ENCODE data around the gene CELSR2.

GRCh38 chr1:109210058-109210457 lies 39.3 kb upstream of the CELSR2 start:
- TF ChIP-seq ZC3H11A (IDR thresholded peaks at IDR 0.05) (no peak), CTCF (IDR thresholded peaks at IDR 0.05) (no peak), CEBPB (IDR thresholded peaks at IDR 0.05) (no peak), SREBF2 (IDR thresholded peaks at IDR 0.05) (no peak), MAZ (IDR thresholded peaks at IDR 0.05; ENCODE audit: borderline replicate concordance, low read depth, low read length) (no peak), JUNB (IDR thresholded peaks at IDR 0.05) (no peak), KDM1A (IDR thresholded peaks at IDR 0.05; ENCODE audit: low read depth) (no peak), RFX5 (IDR thresholded peaks at IDR 0.05) (no peak)

Measured in A549 (cell line).